Skeletal muscle tissue (tissue), 4 donors: ENCODE measurements around the gene CFL1. TPM values are rescaled to one million over a fixed set of nuclear protein-coding genes. Genes with fewer than 3 reads are reported as not detected.
"Not testable (repeated sequence)": the region's sequence is repeated elsewhere in the genome, so short reads cannot be mapped to it uniquely, and the experiment has no call there.

ENCODE experiments used
- H3K27ac ChIP-seq: one replicate; pipeline ENCODE4 v1.7.0; 2013; ENCODE audit warnings: mild to moderate bottlenecking, low read depth, low read length, inconsistent platforms
- H3K27me3 ChIP-seq, 3 donors: one replicate each; pipeline ENCODE4 v1.7.0; 2013; ENCODE audit warnings: low read length in 3 of 3; ENCODE audit not compliant: control insufficient read depth in 3 of 3, insufficient read depth in 3 of 3
- H3K36me3 ChIP-seq, 3 donors: one replicate each; pipeline ENCODE4 v1.7.0; 2013; ENCODE audit warnings: low read length in 3 of 3; ENCODE audit not compliant: control insufficient read depth in 3 of 3, insufficient read depth in 3 of 3
- H3K4me1 ChIP-seq, 3 donors: one replicate each; pipeline ENCODE4 v1.7.0; 2013; ENCODE audit warnings: low read length in 3 of 3, mild to moderate bottlenecking in 3 of 3; ENCODE audit not compliant: control insufficient read depth in 3 of 3, insufficient read depth in 3 of 3
- H3K4me3 ChIP-seq, 3 donors: one replicate each; pipeline ENCODE4 v1.7.0; 2013; ENCODE audit warnings: low read length in 3 of 3
- H3K9ac ChIP-seq, 3 donors: one replicate each; pipeline ENCODE4 v1.7.0; 2013; ENCODE audit warnings: low read length in 3 of 3, mild to moderate bottlenecking in 3 of 3, moderate library complexity in 2 of 3, low read depth in 1 of 3
- H3K9me3 ChIP-seq, 3 donors: one replicate each; pipeline ENCODE4 v1.7.0; 2013; ENCODE audit warnings: low read length in 3 of 3; ENCODE audit not compliant: control insufficient read depth in 3 of 3
- total RNA-seq: library from RNA; depleted of rRNA; stranded (reverse); fragments of >200 nt; gene quantifications from one replicate; pipeline ENCODE4 v1.2.3, GENCODE V29; 2014
- donor health status: Osteomylitis.

The CFL1 gene
- total RNA-seq, 1 donor from 2014 or later: 275 TPM

DNA sequence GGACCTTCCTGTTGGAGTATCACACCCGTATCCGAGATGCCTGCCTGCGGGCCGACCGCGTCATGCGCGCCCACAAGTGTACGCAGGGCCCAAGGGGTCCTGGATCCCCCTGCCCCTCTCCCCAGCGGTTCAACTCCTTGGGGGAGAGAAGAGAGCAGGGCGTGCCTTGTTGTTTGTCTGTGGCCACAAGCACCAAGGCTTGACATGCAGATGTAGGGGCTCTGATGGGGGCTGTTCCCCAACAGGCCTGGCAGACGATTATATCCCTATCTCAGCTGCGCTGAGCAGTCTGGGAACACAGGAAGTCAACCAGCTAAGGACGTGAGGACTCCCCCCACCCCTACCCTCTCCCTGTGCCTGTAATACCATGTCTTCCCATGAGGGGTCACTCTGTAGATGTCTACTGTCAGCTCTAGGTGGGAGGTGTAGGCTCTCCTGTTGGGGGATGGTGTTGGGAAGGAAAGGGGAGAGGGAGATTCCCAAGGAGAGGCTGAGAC lies 6.8 kb downstream of the CFL1 start:
- Histone ChIP-seq H3K27me3 (no peaks in the 10 kb centered on the region), H3K4me3 (no peak overlapping the region), H3K9me3 (peaks cover 0 to 5% (median 0%) of the 10 kb centered on the region in 3 donors), H3K36me3 (peaks cover 46 to 54% (median 50%) of the 10 kb centered on the region in 3 donors), H3K4me1 (peaks cover 8 to 15% (median 13%) of the 10 kb centered on the region in 3 donors), H3K9ac (no peak overlapping the region), H3K27ac (no peak overlapping the region)

GRCh38 chr11:65850217-65851082 lies 7.5 kb downstream of the CFL1 start:
- Histone ChIP-seq H3K36me3 (peaks cover 39 to 47% (median 43%) of the 10 kb centered on the region in 3 donors), H3K27ac (no peak overlapping the region), H3K4me3 (no peak overlapping the region), H3K4me1 (peaks cover 1 to 9% (median 6%) of the 10 kb centered on the region in 3 donors), H3K9me3 (peaks cover 0 to 5% (median 0%) of the 10 kb centered on the region in 3 donors), H3K27me3 (no peaks in the 10 kb centered on the region), H3K9ac (no peak overlapping the region)

- no peak overlapping the region for H3K4me3 ChIP-seq
- H3K27ac ChIP-seq: no peak overlapping the region
- H3K9me3 ChIP-seq: peaks cover 0 to 5% (median 0%) of the 10 kb centered on the region in 3 donors
- H3K4me1 ChIP-seq: peaks cover 0 to 5% (median 3%) of the 10 kb centered on the region in 3 donors
- H3K9ac ChIP-seq: no peak overlapping the region
- H3K27me3 ChIP-seq: no peaks in the 10 kb centered on the region
- H3K36me3 ChIP-seq: peaks cover 34 to 41% (median 37%) of the 10 kb centered on the region in 3 donors
Measured at GRCh38 chr11:65849771-65850216, 8.2 kb downstream of the CFL1 start.

DNA sequence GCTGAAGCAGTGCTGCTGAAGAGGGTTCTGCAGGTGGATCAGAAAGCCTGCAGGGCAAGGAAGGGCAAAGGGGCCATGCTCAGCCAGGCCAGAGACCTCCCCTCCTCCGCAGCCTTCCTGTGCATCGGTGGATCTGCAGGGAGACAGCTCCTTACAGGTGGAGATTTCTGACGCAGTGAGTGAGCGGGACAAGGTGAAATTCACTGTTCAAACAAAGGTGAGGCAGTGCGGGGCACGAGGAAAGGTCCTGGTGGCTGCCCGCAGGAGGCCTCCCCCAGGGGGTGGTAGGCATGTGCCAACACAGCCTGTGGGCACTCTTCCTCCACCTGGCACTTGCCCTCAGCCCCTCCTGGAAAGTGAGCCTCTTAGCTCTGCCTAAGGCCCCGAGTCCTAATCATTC lies 8.6 kb downstream of the CFL1 start:
- H3K27me3 ChIP-seq: no peaks in the 10 kb centered on the region
- H3K9ac ChIP-seq: no peak overlapping the region
- no peak overlapping the region for H3K4me3 ChIP-seq
- H3K9me3 ChIP-seq: peaks cover 0 to 5% (median 0%) of the 10 kb centered on the region in 3 donors
- no peak overlapping the region for H3K27ac ChIP-seq
- H3K4me1 ChIP-seq: peaks cover 0 to 4% (median 3%) of the 10 kb centered on the region in 3 donors
- H3K36me3 ChIP-seq: peaks cover 30 to 36% (median 32%) of the 10 kb centered on the region in 3 donors

DNA sequence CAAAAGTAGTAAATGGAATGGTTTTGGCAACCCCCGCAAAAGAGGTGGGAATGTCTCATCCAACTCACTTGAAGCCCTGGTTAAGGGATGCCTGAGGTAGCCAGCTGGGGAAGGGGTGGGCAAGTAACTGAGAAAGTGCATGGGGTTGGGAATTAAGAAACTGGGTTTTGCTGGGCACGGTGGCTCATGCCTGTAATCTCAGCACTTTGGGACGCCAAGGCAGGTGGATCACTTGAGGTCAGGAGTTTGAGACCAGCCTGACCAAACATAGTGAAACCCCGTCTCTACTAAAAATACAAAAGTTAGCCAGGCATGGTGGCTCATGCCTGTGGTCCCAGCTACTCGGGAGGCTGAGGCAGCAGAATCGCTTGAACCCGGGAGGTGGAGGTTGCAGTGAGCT lies 9.3 kb downstream of the CFL1 start:
- H3K36me3 ChIP-seq: peaks cover 23 to 30% (median 26%) of the 10 kb centered on the region in 3 donors
- H3K9me3 ChIP-seq, H3K9ac ChIP-seq, H3K27me3 ChIP-seq, H3K4me1 ChIP-seq, H3K4me3 ChIP-seq, H3K27ac ChIP-seq: not testable (repeated sequence)

- Histone ChIP-seq H3K27me3 (no peaks in the 10 kb centered on the region), H3K4me3 (no peak overlapping the region), H3K27ac (no peak overlapping the region), H3K9me3 (peaks cover 0 to 5% (median 0%) of the 10 kb centered on the region in 3 donors), H3K4me1 (no peaks in the 10 kb centered on the region), H3K36me3 (peaks cover 13 to 21% (median 18%) of the 10 kb centered on the region in 3 donors), H3K9ac (no peak overlapping the region)
Measured at GRCh38 chr11:65847746-65848145, 10.2 kb downstream of the CFL1 start.

DNA sequence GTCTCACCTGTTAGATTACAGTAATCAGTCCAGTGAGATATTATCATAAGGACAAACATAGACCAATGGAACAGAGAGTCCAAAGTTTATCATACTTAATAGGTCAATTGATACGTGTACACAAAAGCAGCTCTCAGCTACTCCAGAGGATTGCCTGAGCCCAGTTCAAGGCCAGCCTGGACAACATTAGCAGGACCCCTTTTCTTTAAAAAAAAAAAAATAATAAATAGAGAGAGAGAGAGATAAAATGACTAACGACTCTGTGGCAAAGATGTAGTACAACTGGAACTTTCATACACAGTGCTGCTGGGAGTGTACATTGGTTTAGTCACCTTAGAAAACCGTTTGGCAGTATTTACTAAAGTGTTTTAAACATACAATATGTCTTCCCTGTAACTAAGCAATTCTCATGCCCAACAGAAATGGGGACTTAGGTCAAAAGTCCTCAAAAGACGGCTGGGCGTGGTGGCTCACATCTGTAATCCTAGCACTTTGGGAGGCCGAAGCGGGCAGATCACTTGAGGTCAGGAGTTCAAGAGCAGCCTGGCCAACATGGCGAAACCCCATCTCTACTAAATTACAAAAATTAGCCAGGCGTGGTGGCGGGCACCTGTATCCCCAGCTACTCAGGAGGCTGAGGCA lies 13.6 kb downstream of the CFL1 start:
- no peak overlapping the region for H3K27ac ChIP-seq
- H3K9ac ChIP-seq: no peak overlapping the region
- no peaks in the 10 kb centered on the region for H3K36me3 ChIP-seq
- no peak overlapping the region for H3K4me3 ChIP-seq
- no peaks in the 10 kb centered on the region for H3K27me3 ChIP-seq
- H3K4me1 ChIP-seq: no peaks in the 10 kb centered on the region
- no peaks in the 10 kb centered on the region for H3K9me3 ChIP-seq

DNA sequence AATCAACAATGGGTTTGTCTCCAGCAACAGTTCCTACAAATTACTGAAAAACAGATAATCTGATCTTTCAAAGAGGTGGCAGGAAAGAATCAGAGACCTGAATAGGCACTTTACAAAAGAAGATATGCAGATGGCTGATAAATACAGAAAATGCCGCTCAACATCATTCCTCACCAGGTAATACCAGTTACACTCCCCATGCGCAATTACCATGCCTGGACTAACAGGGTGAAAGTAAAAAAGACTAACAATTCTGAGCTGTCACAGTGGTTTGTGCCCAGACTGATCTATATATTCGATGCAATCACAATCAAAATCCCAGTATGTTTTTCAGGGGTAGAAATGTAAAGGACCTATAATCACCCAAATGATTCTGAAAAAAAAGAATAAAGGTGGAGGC lies 14.2 kb downstream of the CFL1 start:
- Histone ChIP-seq H3K27ac (no peak overlapping the region), H3K9me3 (no peaks in the 10 kb centered on the region), H3K9ac (no peak overlapping the region), H3K36me3 (no peaks in the 10 kb centered on the region), H3K4me3 (no peak overlapping the region), H3K27me3 (no peaks in the 10 kb centered on the region), H3K4me1 (no peaks in the 10 kb centered on the region)

DNA sequence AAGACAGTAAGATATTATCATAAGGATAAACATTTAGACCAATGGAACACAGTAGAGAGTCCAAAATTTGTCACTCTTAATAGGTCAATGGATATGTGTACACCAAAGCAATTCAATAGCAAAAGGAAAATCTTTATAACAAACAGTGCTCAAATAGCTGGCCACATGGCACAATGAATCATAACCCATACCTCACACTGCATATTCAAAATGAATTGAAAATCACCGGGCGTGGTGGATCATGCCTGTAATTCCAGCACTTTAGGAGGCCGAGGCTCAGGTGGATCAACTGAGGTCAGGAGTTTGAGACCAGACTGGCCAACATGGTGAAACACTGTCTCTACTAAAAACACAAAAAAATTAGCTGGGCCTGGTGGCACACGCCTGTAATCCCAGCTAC lies 15.8 kb downstream of the CFL1 start:
- H3K9ac ChIP-seq: no peak overlapping the region
- H3K36me3 ChIP-seq: no peaks in the 10 kb centered on the region
- no peaks in the 10 kb centered on the region for H3K9me3 ChIP-seq
- H3K27me3 ChIP-seq: no peaks in the 10 kb centered on the region
- no peaks in the 10 kb centered on the region for H3K4me1 ChIP-seq
- no peak overlapping the region for H3K27ac ChIP-seq
- no peak overlapping the region for H3K4me3 ChIP-seq

GRCh38 chr11:65834202-65834601 lies 23.8 kb downstream of the CFL1 start:
- Histone ChIP-seq H3K27ac (no peak overlapping the region), H3K27me3 (peaks cover 0 to 19% (median 10%) of the 10 kb centered on the region in 3 donors), H3K4me1 (peaks cover 8 to 22% (median 16%) of the 10 kb centered on the region in 3 donors), H3K9me3 (no peaks in the 10 kb centered on the region), H3K4me3 (peak overlapping the region; percentile 70 to 88 (median 81)), H3K9ac (peak overlapping the region in 1 of 3 donors; percentile 45), H3K36me3 (no peaks in the 10 kb centered on the region)
